CD4-positive, alpha-beta T cell treated with Interleukin-4 for 4 hours (primary cell): ENCODE data around the gene TNS1.

ENCODE experiments used
- DNase-seq: peaks from one replicate; pipeline ENCODE4 v3.0.0-alpha.2; 2020

The TNS1 gene

GRCh38 chr2:217752714-217753459 is 249.9 kb downstream of the TNS1 start:
- DNase-seq: no peak

- DNase-seq: no peak
Measured at GRCh38 chr2:217751952-217752351, 250.8 kb downstream of the TNS1 start.

GRCh38 chr2:217751192-217751591 is 251.6 kb downstream of the TNS1 start:
- DNase-seq: no peak
